GM23338 (cell line): ENCODE data around the gene TTC23. TPM values are rescaled to one million over a fixed set of nuclear protein-coding genes. Genes with fewer than 3 reads are reported as not detected.

Source experiments
- ATAC-seq: fragments of 200-7000 bp; cut with Tn5 transposase; 3 replicates; pipeline ENCODE4 v1.9.1; 2020
- DNase-seq: peaks from one replicate; pipeline ENCODE4 v3.0.0-alpha.2; 2015; ENCODE audit warnings: low spot score
- H2AFZ ChIP-seq: fragments of 200-600 bp; sonication (generic); 2 replicates; pipeline ENCODE4 v1.8.0; 2016; ENCODE audit warnings: antibody characterized with exemption, mild to moderate bottlenecking, moderate library complexity
- H3F3A ChIP-seq: fragments of 200-600 bp; sonication (generic); replicated peaks from 2 replicates; pipeline ENCODE4 v1.8.0; 2017; ENCODE audit warnings: antibody characterized with exemption, mixed run types, low read depth
- H3K27ac ChIP-seq: fragments of 200-600 bp; sonication (generic); 2 replicates; pipeline ENCODE4 v1.6.1; 2016; ENCODE audit warnings: low read depth
- H3K27me3 ChIP-seq: fragments of 200-600 bp; sonication (generic); 2 replicates; pipeline ENCODE4 v1.8.0; 2016; ENCODE audit warnings: mild to moderate bottlenecking, mixed run types, moderate library complexity; ENCODE audit not compliant: insufficient read depth
- H3K36me3 ChIP-seq: fragments of 200-600 bp; sonication (generic); 2 replicates; pipeline ENCODE4 v1.8.0; 2016; ENCODE audit warnings: mild to moderate bottlenecking; ENCODE audit not compliant: insufficient read depth
- H3K4me1 ChIP-seq: fragments of 200-600 bp; sonication (generic); 2 replicates; pipeline ENCODE4 v1.8.0; 2016; ENCODE audit warnings: mild to moderate bottlenecking, moderate library complexity; ENCODE audit not compliant: insufficient read depth
- H3K4me2 ChIP-seq: fragments of 200-600 bp; sonication (generic); 2 replicates; pipeline ENCODE4 v1.7.1; 2017; ENCODE audit warnings: mixed run types
- H3K4me3 ChIP-seq: fragments of 200-600 bp; sonication (generic); 2 replicates; pipeline ENCODE4 v1.6.1; 2016; ENCODE audit warnings: mixed run types
- H3K79me2 ChIP-seq: fragments of 200-600 bp; sonication (generic); replicated peaks from 2 replicates; pipeline ENCODE4 v1.8.0; 2017; ENCODE audit warnings: mild to moderate bottlenecking; ENCODE audit not compliant: insufficient read depth
- H3K9me2 ChIP-seq: fragments of 200-600 bp; sonication (generic); 2 replicates; pipeline ENCODE4 v1.8.0; 2017; ENCODE audit not compliant: insufficient read depth
- H4K20me1 ChIP-seq: fragments of 200-600 bp; sonication (generic); replicated peaks from 2 replicates; pipeline ENCODE4 v1.8.0; 2017; ENCODE audit warnings: mild to moderate bottlenecking; ENCODE audit not compliant: insufficient read depth
- H3K27ac Mint-ChIP-seq: 2 replicates; pipeline ENCODE4 v1.8.0; 2020; ENCODE audit warnings: inconsistent platforms, mild to moderate bottlenecking, moderate library complexity, mixed read lengths
- H3K27me3 Mint-ChIP-seq: 3 replicates; pipeline ENCODE4 v1.8.0; 2022; ENCODE audit warnings: low read depth, mild to moderate bottlenecking, moderate library complexity, mixed read lengths, inconsistent platforms; ENCODE audit not compliant: insufficient read depth, poor library complexity
- H3K36me3 Mint-ChIP-seq: 3 replicates; pipeline ENCODE4 v1.8.0; 2021; ENCODE audit warnings: low read depth, mild to moderate bottlenecking, inconsistent platforms, moderate library complexity, mixed read lengths
- H3K4me1 Mint-ChIP-seq: 3 replicates; pipeline ENCODE4 v1.8.0; 2020; ENCODE audit warnings: mild to moderate bottlenecking, inconsistent platforms, mixed read lengths
- H3K4me3 Mint-ChIP-seq: 3 replicates; pipeline ENCODE4 v1.8.0; 2021; ENCODE audit warnings: moderate library complexity, mild to moderate bottlenecking, inconsistent platforms, mixed read lengths
- H3K9me3 Mint-ChIP-seq: 3 replicates; pipeline ENCODE4 v1.8.0; 2020; ENCODE audit warnings: moderate library complexity, mild to moderate bottlenecking, inconsistent platforms, mixed read lengths
- CREB1 ChIP-seq: fragments of 250-450 bp; sonication (Bioruptor Pico); IDR thresholded peaks from 2 replicates; pipeline ENCODE4 v1.5.0; 2020; ENCODE audit warnings: low read depth, mild to moderate bottlenecking, moderate library complexity
- CTCF ChIP-seq, 2 experiments: fragments of 200-600 bp in 1 of 2; sonication (generic) in 1 of 2; conservative IDR thresholded peaks; 2 replicates each; pipeline versions ENCODE4 v1.5.1 to v1.6.1; 2016 to 2017; ENCODE audit warnings: antibody characterized with exemption in 2 of 2, low read depth in 2 of 2, mild to moderate bottlenecking in 2 of 2, moderate library complexity in 1 of 2
- ETS1 ChIP-seq: IDR thresholded peaks from 2 replicates; pipeline ENCODE4 v1.6.1; 2016; ENCODE audit warnings: antibody characterized with exemption
- EZH2 ChIP-seq: fragments of 200-600 bp; sonication (generic); IDR thresholded peaks from one replicate; pipeline ENCODE4 v1.8.0; 2017; ENCODE audit warnings: antibody characterized with exemption, mild to moderate bottlenecking, low read depth; ENCODE audit not compliant: unreplicated experiment
- EZH2phosphoT487 ChIP-seq: fragments of 200-600 bp; sonication (generic); IDR thresholded peaks from one replicate; pipeline ENCODE4 v1.8.1; 2018; ENCODE audit warnings: antibody characterized with exemption; ENCODE audit not compliant: unreplicated experiment
- JUNB ChIP-seq: IDR thresholded peaks from one replicate; pipeline ENCODE4 v1.6.1; 2016; ENCODE audit warnings: antibody characterized with exemption; ENCODE audit not compliant: unreplicated experiment
- NANOG ChIP-seq: IDR thresholded peaks from 2 replicates; pipeline ENCODE4 v1.6.1; 2016; ENCODE audit warnings: antibody characterized with exemption, borderline replicate concordance
- POLR2AphosphoS5 ChIP-seq: IDR thresholded peaks from 2 replicates; pipeline ENCODE4 v1.6.1; 2016; ENCODE audit warnings: antibody characterized with exemption, low read depth
- REST ChIP-seq: IDR thresholded peaks from one replicate; pipeline ENCODE4 v1.6.1; 2018; ENCODE audit warnings: antibody characterized with exemption; ENCODE audit not compliant: unreplicated experiment
- STAT1 ChIP-seq: IDR thresholded peaks from one replicate; pipeline ENCODE4 v1.6.1; 2016; ENCODE audit warnings: antibody characterized with exemption; ENCODE audit not compliant: unreplicated experiment
- ZNF114 ChIP-seq: fragments of 250-450 bp; sonication (Bioruptor Pico); IDR thresholded peaks from 2 replicates; pipeline ENCODE4 v1.5.0; 2020; ENCODE audit warnings: mild to moderate bottlenecking, moderate library complexity
- ZNF331 ChIP-seq: fragments of 250-450 bp; sonication (Bioruptor Pico); IDR thresholded peaks from 2 replicates; pipeline ENCODE4 v1.5.0; 2020; ENCODE audit warnings: low read depth, mild to moderate bottlenecking, moderate library complexity
- ZNF462 ChIP-seq: fragments of 250-450 bp; sonication (Bioruptor Pico); IDR thresholded peaks from 2 replicates; pipeline ENCODE4 v1.5.0; 2020; ENCODE audit warnings: mild to moderate bottlenecking, moderate library complexity
- polyA plus RNA-seq: library from polyadenylated mRNA; unstranded; fragments of >200 nt; fragmentation: Nextera tagmentation; extraction: Ambion mirVana; gene quantifications from 2 replicates; pipeline ENCODE4 v1.2.1, GENCODE V29; 2016
- total RNA-seq: library from RNA; depleted of rRNA; stranded (reverse); fragments of >200 nt; shearing (Covaris generic); gene quantifications from 2 replicates; pipeline ENCODE4 v1.2.3, GENCODE V29; 2014

Gene TTC23
- total and polyA plus RNA-seq, 2 experiments from 2014 or later = 6.3 to 25.2 TPM

GRCh38 chr15:99132122-99132521 is 117.3 kb downstream of the TTC23 start:
- Histone ChIP-seq H3K27ac (no peak overlapping the region), H3K4me1 (no peaks in the 10 kb centered on the region), H2AFZ (no peak overlapping the region), H3K79me2 (no peaks in the 10 kb centered on the region; the same call in 1 of the 2 replicates), H3K4me2 (no peak overlapping the region), H3K9me2 (no peaks in the 10 kb centered on the region), H3K27me3 (no peaks in the 10 kb centered on the region), H3F3A (no peaks in the 10 kb centered on the region), H3K36me3 (no peaks in the 10 kb centered on the region), H4K20me1 (no peaks in the 10 kb centered on the region), H3K4me3 (no peak overlapping the region)
- Mint-ChIP-seq H3K9me3 (no peaks in the 10 kb centered on the region), H3K27me3 (no peaks in the 10 kb centered on the region), H3K4me1 (0 out of 3 replicates have a peak, but pooled peaks cover 2% of the 10 kb centered on the region), H3K36me3 (peaks cover 9% of the 10 kb centered on the region), H3K27ac (no peak overlapping the region), H3K4me3 (no peak overlapping the region)
- DNase-seq (no peak), ATAC-seq (no peak)
- TF ChIP-seq EZH2phosphoT487 (no peak), POLR2AphosphoS5 (no peak), STAT1 (no peak), JUNB (no peak), EZH2 (no peak), ZNF462 (CRISPR knock-in tag) (no peak), ZNF114 (no peak), NANOG (no peak), ZNF331 (no peak), REST (no peak), CTCF (conservative IDR thresholded peaks at IDR 0.05; ENCODE audit: low read depth in 2 of 2) (no peak), CREB1 (CRISPR knock-in tag) (no peak), ETS1 (no peak)
